Right lobe of liver (tissue), 6 donors: Measurements from ENCODE around the gene PLCB1. TPM values are rescaled to one million over a fixed set of nuclear protein-coding genes. Genes with fewer than 3 reads are reported as not detected.

Source experiments
- ATAC-seq, 4 donors: fragments of 200-7000 bp; cut with Tn5 transposase; one replicate each; pipeline ENCODE4 v1.9.1; 2020; ENCODE audit warnings: mild to moderate bottlenecking in 4 of 4, moderate library complexity in 4 of 4
- DNase-seq, 3 donors: peaks; one replicate each; pipeline ENCODE4 v3.0.0-alpha.2; 2020
- H3K27ac ChIP-seq, 3 donors: fragments of 200-600 bp; one replicate each; pipeline ENCODE4 v1.8.0; 2022
- H3K27me3 ChIP-seq, 2 donors: fragments of 200-600 bp; one replicate each; pipeline ENCODE4 v1.8.0; 2022
- H3K36me3 ChIP-seq, 4 donors: fragments of 200-600 bp; sonication (generic) in 1 of 4; one replicate each; pipeline versions ENCODE4 v1.5.1 to v1.8.0; 2017 to 2022; ENCODE audit warnings: control low read depth in 1 of 4
- H3K4me1 ChIP-seq, 4 donors: fragments of 200-600 bp; sonication (generic) in 1 of 4; one replicate each; pipeline versions ENCODE4 v1.5.1 to v1.8.0; 2017 to 2022; ENCODE audit warnings: control low read depth in 1 of 4
- H3K4me3 ChIP-seq, 3 donors: fragments of 200-600 bp; one replicate each; pipeline ENCODE4 v1.8.0; 2022
- H3K9me3 ChIP-seq, 4 donors: fragments of 200-600 bp; sonication (generic) in 1 of 4; one replicate each; pipeline versions ENCODE4 v1.5.1 to v1.8.0; 2017 to 2022; ENCODE audit warnings: control low read depth in 1 of 4
- CTCF ChIP-seq, 4 donors: fragments of 200-600 bp in 3 of 4; fragments of 450-650 bp in 1 of 4; IDR thresholded peaks; one replicate each; pipeline versions ENCODE4 v1.5.1 to v1.8.0; 2016 to 2022; ENCODE audit warnings: antibody characterized with exemption in 4 of 4, mild to moderate bottlenecking in 2 of 4
- POLR2A ChIP-seq: fragments of 450-650 bp; IDR thresholded peaks from one replicate; pipeline ENCODE4 v1.6.1; 2017; ENCODE audit warnings: antibody characterized with exemption, mild to moderate bottlenecking
- whole genome bisulfite sequencing: methylation state at CpG from one replicate; pipeline ENCODE4 v1.1.6; 2018; ENCODE audit warnings: low coverage, low lambda C conversion rate; ENCODE audit not compliant: insufficient coverage; ENCODE audit errors: missing lambda C conversion rate; 5-methylcytosine and 5-hydroxymethylcytosine counted together
- intact Hi-C, 2 donors: fragments of 100-400 bp; cut with DNase I; formaldehyde crosslinking; loops; one replicate each; pipeline versions ENCODE4 v1.11.2 to v1.14.1; 2022
- total RNA-seq, 6 experiments: library from RNA; depleted of rRNA in 2 of 6; stranded (reverse); fragments of >200 nt in 2 of 6; fragmentation: NEBNext Ultra II Directional in 3 of 6; extraction: Animal tissue kit (Norgen Biotek cat#: 25700) in 3 of 6; gene quantifications; one replicate each; pipeline versions ENCODE4 v1.1.0 to v1.2.4, GENCODE V29; 2016 to 2023
- donor health status: DM: no; HTN: yes; CAD: no.
- donor health status: DM: no; HTN: no; CAD: no.
- donor health status: DM: no; HTN: no; CAD: no.
- donor health status: DM: no; HTN: yes; CAD: no.
- donor health status: DM: no; HTN: yes; CAD: no.

Gene PLCB1
- total RNA-seq, 6 experiments from 2014 or later = 5.0 to 9.9 (median 5.7) TPM

- Histone ChIP-seq H3K9me3 (no peaks in the 10 kb centered on the region), H3K27ac (peak overlapping the region in 1 of 3 donors; percentile 59), H3K4me1 (peaks cover 0 to 13% (median 0%) of the 10 kb centered on the region in 4 donors), H3K4me3 (no peak overlapping the region), H3K27me3 (no peaks in the 10 kb centered on the region), H3K36me3 (no peaks in the 10 kb centered on the region)
- intact Hi-C loops = loop anchor here in 1 of 2 donors (10.0 kb wide), 1 partner anchor 676 kb away; no protein-coding TSS in a partner anchor
- ATAC-seq (peak; percentile 87 to 91 (median 89)), DNase-seq (peak in 2 of 3 donors; percentile 24 to 55)
- WGBS = 10% methylated on average over 5 of the region's 5 CpGs
- TF ChIP-seq POLR2A (no peak), CTCF (IDR thresholded peaks at IDR 0.05) (peak; percentile 72 to 81 (median 76))
Measured at GRCh38 chr20:8721098-8721497, 589.0 kb downstream of the PLCB1 start.

- intact Hi-C loops = loop anchor here in 1 of 2 donors (10.0 kb wide), 1 partner anchor 678 kb away; no protein-coding TSS in a partner anchor
- H3K9me3 ChIP-seq = no peaks in the 10 kb centered on the region
- H3K27me3 ChIP-seq = no peaks in the 10 kb centered on the region
- TF ChIP-seq CTCF (IDR thresholded peaks at IDR 0.05) = peak; percentile 71 to 85 (median 79)
- no peak for TF ChIP-seq POLR2A
- H3K27ac ChIP-seq = no peak overlapping the region
- 22% methylated on average over 8 of the region's 8 CpGs for WGBS
- no peak overlapping the region for H3K4me3 ChIP-seq
- DNase-seq (peak in 1 of 3 donors; percentile 49), ATAC-seq (peak; percentile 72 to 84 (median 81))
- peaks cover 0 to 13% (median 0%) of the 10 kb centered on the region in 4 donors for H3K4me1 ChIP-seq
- no peaks in the 10 kb centered on the region for H3K36me3 ChIP-seq
Measured at GRCh38 chr20:8722277-8722928, 590.3 kb downstream of the PLCB1 start.

GRCh38 chr20:8723296-8723695 is 591.2 kb downstream of the PLCB1 start:
- H3K27me3 ChIP-seq = no peaks in the 10 kb centered on the region
- no peak for DNase-seq
- intact Hi-C loops = loop anchor here in 1 of 2 donors (10.0 kb wide), 1 partner anchor 678 kb away; no protein-coding TSS in a partner anchor
- H3K9me3 ChIP-seq = no peaks in the 10 kb centered on the region
- no peak overlapping the region for H3K4me3 ChIP-seq
- H3K36me3 ChIP-seq = no peaks in the 10 kb centered on the region
- peaks cover 0 to 13% (median 0%) of the 10 kb centered on the region in 4 donors for H3K4me1 ChIP-seq
- no peak for TF ChIP-seq POLR2A
- no peak for TF ChIP-seq CTCF (IDR thresholded peaks at IDR 0.05)
- no peak for ATAC-seq
- H3K27ac ChIP-seq = no peak overlapping the region

- Histone ChIP-seq H3K4me3 (no peak overlapping the region), H3K27ac (no peak overlapping the region), H3K9me3 (no peaks in the 10 kb centered on the region), H3K36me3 (no peaks in the 10 kb centered on the region), H3K27me3 (no peaks in the 10 kb centered on the region), H3K4me1 (peaks cover 0 to 12% (median 0%) of the 10 kb centered on the region in 4 donors)
- TF ChIP-seq POLR2A (no peak), CTCF (IDR thresholded peaks at IDR 0.05) (no peak)
- intact Hi-C loops = loop anchor here in 1 of 2 donors (10.0 kb wide), 1 partner anchor 680 kb away; no protein-coding TSS in a partner anchor
- ATAC-seq (peak in 2 of 4 donors; percentile 29 to 41), DNase-seq (no peak)
- 43% methylated on average over 2 of the region's 2 CpGs for WGBS
Measured at GRCh38 chr20:8724884-8725283, 592.8 kb downstream of the PLCB1 start.
